ENCODE results near the gene MRPL44. TPM values are rescaled to one million over a fixed set of nuclear protein-coding genes. Genes with fewer than 3 reads are reported as not detected.
"Not testable (repeated sequence)": the region's sequence is repeated elsewhere in the genome, so short reads cannot be mapped to it uniquely, and the experiment has no call there.

MRPL44 gene
- polyA plus RNA-seq, 4 donors: 23.7 to 37.1 (median 35.6) TPM

DNA sequence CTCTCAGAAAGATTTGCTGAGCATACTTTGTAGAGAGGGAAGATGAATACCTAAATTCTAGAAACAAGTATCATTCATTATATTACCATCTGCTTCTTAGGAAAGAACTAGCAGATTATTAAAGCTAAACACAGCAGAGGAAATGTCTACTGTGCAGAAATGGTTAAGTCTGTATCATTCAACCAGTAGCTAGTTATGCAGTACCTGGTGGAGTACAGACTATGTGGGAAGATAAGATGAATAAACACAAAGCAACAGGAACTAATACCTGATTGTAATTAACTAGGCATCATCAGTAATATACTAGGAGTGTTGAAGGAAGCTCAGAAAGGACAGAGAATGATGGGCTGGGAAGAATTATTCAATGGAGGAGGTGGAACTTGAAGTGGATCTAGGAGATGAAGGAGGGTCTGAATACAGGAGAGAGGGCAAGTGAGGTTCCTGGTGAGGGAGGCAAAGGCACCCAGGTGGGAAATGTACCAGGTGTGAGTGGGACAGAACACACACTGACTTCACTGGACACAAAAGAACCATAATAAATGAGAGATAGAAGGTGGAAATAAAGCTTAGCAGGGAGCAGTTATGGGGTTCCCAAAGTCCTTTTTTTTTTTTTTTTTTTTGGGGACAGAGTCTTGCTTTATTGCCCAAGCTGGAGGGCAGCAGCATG lies 21.7 kb upstream of the MRPL44 start:
- no peak for DNase-seq (ENCODE audit: low read depth in 4 of 4, low spot score in 3 of 4)

DNA sequence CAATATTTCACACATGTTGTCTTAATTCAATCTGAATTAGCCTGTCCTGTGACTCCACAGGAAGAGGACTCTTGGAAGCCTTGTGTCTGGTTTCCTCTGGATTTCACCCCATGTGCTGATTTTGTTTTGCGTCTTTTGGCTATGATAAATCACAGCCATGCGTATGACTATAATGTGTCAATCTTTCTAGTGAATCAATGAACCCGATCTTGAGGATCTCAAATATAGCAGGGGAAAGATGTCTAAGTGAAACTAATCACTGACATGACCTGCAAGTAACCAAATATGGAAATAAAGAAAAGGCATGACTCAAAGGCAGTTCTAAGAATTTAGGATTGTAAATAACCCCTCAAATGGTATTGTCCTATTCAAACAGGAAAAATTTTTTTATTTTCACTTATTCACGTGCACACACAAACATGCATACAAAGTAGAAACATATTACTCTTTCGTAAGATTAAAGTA lies 20.4 kb upstream of the MRPL44 start:
- no peak for DNase-seq (ENCODE audit: low read depth in 4 of 4, low spot score in 3 of 4)

DNA sequence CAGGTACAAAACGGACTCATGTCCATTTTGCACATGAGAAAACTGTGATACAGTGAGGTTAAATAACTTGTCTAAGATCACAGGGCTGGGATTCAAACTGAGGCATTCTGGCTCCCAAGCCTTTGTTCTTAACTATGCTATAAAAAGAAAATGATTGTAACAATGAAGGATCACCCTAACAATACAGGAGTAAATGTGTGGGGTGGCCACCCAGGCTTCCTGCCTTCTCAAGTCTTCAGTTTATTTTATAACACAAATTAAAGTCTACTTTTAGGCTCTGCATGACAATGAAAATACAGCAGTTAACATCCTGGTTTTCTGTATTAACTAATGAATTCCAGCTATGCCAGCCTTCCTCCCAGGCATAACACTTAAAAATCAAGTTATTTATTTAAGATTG lies 19.7 kb upstream of the MRPL44 start:
- no peak for DNase-seq (ENCODE audit: low read depth in 4 of 4, low spot score in 3 of 4)

DNA sequence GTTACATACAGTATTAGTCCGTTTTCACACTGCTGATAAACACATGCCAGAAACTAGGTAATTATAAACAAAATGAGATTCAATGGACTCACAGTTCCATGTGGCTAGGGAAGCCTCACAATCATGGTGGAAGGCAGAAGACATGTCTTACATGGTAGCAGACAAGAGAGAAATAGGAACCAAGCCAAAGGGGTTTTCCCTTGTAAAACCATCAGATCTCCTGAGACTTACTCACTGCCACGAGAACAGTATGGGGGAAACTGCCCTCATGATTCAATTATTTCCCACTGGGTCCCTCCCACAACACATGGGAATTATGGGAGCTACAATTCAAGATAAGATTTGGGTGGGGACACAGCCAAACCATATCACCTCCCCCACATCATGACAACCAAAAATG lies 17.8 kb upstream of the MRPL44 start:
- DNase-seq (ENCODE audit: low read depth in 4 of 4, low spot score in 3 of 4): not testable (repeated sequence)

DNA sequence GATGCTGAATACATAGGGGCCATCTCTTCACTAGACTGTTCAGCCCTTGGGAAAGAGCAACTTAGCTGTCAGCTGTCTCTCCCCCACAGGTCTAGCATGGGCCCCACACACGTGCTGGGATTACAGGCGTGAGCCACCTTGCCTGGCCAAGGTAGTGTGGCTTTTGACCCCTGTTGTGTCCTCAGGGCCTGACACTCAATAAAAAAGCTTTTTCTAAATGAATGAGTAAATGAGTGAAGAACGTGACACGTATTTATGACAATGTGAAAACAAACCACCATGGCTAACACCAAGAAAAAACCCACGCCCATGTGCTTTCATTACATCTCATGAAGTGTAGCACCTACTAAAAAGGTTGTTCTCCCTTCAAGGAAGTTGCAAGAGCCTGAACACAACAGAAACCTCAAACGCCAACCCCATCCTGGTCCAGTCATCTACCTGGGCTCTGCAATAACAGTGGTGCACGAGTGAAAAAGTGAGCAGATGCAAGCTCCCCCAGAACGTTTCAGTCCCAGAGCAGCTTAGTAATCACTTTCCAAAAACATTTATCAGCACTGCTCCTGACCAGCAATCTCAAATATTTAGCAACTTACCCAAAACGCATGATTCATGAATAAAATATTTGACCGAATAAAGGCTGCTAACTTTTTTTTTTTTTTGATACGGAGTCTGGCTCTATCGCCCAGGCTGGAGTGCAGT lies 15.5 kb upstream of the MRPL44 start:
- DNase-seq (ENCODE audit: low read depth in 4 of 4, low spot score in 3 of 4): no peak

DNA sequence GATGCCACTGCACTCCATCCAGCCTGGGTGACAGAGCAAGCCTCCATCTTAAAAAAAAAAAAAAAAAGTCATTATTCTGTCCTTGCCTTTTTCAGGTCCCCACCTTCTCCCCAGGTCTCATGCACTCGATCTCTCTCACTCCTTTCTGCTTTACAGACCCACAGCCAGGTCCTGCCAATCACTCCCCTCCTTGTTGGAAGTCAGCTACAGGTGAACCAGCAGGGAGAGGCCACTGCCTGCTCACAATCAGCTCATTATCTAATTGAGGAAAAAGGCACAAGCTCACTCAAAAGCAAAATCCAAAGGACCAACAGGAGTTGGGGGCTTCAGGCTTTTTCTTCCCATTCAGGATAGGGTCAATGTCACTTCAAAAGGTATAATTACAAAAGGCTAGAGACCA lies 14.1 kb upstream of the MRPL44 start:
- DNase-seq (ENCODE audit: low read depth in 4 of 4, low spot score in 3 of 4): no peak

DNA sequence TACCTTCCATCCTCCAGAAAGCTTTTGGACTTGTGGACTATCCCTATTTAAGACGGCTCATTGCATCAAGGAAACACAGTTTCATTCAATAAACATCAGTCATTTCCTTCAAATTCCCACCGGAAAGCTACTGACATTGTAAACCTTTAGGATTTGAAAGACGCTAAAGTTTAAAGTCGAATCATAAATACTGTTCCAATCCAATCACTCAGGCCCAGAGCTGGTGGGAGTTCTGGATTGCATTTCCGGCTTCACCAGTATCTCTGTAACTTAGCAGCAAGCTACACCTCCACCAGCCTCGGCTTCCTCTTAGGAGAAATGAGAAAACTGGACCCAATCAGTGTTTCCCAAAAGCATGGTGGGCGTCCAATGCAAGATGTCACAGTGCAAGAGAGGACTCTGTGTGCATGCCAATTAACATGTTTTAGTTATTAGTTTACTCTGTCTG lies 13.7 kb upstream of the MRPL44 start:
- no peak for DNase-seq (ENCODE audit: low read depth in 4 of 4, low spot score in 3 of 4)

DNA sequence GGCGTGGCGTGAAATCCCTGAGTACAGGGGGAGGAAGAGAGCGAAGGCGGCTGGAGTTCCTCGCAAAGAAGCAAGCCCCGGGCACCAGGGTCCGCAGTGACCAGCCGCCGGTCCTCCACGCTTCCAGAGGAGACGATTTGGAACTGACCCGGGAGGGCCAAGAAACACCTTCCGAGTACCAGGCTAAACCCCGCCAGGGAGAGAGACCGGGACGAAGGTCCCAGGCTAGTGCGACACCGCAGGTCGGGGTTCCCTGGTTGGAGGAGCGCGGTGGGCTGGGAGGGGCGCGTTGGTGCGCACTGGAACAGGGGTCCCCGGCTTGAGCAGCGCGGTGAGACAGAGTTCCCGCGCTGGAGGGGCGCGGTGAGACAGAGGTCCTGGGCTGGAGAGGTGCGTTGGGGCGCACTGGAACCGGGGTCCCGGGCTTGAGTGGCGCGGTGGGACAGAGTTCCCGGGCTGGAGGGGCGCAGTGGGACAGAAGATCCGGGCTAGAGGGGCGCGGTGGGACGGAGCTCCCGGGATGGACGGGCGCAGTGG lies 13.0 kb upstream of the MRPL44 start:
- DNase-seq (ENCODE audit: low read depth in 4 of 4, low spot score in 3 of 4): no peak

DNA sequence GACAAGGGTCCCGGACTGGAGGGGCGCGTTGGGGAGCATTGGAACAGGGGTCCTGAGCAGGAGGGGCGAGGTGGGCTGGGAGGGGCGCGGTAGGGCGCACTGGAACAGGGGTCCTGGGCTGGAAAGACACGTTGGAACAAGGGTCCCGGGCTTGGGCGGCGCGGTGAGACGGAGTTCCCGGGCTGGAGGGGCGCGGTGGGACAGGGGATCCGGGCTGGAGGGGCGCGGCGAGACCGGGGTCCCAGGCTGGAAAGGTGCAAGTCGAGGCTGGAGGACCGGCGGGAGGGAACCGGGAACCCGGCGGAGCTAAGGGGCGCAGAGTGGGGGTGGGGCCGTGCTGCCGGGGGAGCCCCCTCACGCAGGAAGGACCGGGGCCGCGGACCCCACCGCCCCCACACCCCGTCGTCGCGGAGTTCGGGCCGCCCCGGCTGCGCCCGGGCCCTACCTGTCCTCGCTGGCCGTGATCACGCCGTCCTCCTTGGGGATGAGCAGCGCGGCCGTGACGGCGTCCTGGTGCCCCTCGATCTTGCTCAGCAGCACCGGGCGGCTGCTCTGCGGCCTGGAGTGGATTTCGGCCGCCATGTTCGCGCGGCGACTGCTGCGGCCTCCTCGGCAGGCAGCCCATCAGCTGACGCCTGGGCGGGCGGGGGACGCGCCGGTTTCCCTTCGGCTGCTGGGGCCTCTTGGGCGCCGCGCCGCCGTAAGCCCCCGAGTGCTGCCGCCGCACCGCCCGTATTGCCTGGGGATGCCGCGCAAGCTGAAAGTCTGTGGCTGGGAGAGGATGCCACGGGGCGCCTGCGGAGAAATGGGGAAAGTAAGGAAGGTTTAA lies 12.3 kb upstream of the MRPL44 start, which contains the start of gene WDFY1:
Gene WDFY1, minus strand, starts transcription at position 633 of the 829 bp plus-strand sequence. Its CDS starts 51 bp downstream, at position 582.
- DNase-seq (ENCODE audit: low read depth in 4 of 4, low spot score in 3 of 4): peak in 3 of 4 donors; percentile 78 to 81 (median 78)

DNA sequence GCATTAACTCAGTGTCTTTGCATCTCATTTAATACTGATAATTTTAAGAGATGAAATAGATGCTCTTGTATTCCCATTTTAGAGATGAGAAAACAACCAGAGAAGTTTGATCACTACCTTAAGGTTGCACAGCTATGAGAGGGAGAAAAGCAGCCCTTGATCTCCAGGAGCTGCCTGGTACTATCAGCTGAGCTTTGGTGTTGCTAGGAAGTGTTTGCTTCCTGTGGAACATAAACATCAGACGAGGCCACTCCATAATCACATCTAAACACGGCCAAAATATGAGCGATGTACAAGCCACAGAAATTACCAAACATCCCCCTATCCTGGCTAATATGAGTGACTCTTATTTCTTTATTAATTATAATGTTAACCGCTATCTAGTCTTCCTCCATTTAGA lies 11.5 kb upstream of the MRPL44 start:
- no peak for DNase-seq (ENCODE audit: low read depth in 4 of 4, low spot score in 3 of 4)

DNA sequence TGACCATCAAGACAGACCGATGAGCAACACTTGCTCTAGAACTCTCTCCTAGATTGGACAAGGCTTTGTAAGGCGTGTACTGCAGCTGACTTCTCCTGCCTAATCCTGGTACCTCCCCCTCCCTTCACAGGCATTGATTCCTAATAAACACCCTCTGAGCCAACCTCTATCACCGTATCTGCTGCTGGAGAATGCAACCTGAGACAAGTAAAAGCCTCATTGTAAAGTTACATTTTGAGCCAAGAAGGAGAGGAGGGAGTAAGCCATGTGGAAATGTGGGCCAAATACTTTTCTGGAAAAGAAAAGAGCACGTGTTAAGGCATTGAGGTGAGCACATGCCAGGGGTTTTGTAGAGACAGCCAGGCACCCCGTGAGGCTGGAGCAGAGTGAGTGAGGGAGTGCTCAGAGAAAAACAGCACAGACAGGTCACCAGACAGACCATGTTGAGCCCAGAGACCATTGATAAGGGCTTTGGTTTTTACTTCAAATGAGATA lies 9.5 kb upstream of the MRPL44 start:
- DNase-seq (ENCODE audit: low read depth in 4 of 4, low spot score in 3 of 4): no peak

DNA sequence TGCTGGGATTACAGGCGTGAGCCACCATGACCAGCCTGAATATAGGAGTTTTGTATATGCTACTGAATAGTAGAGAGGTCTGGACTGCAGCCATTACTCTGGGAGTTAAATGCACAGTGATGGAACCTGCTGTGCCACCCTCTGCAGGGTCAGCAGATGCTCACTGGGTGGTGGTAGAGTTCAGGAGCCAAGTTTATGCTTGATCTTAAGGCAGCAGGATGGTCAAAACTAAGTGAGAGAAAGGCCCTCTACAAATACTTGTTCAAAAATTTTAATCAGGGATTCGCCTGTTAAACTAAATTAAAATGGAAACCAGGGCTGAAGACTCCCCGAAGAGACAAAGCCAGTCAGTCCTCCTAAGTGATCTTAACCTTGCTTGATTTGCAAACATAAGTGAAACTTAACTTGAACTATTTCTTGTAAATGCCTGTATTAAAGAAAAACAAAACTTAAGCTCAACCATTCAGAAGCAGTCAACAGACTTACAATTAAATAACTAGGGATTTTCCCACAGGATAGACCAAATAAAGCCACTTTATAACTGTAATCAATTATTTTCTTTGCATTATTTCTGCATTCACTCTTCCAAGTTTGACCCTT lies 7.9 kb upstream of the MRPL44 start:
- DNase-seq (ENCODE audit: low read depth in 4 of 4, low spot score in 3 of 4): no peak

DNA sequence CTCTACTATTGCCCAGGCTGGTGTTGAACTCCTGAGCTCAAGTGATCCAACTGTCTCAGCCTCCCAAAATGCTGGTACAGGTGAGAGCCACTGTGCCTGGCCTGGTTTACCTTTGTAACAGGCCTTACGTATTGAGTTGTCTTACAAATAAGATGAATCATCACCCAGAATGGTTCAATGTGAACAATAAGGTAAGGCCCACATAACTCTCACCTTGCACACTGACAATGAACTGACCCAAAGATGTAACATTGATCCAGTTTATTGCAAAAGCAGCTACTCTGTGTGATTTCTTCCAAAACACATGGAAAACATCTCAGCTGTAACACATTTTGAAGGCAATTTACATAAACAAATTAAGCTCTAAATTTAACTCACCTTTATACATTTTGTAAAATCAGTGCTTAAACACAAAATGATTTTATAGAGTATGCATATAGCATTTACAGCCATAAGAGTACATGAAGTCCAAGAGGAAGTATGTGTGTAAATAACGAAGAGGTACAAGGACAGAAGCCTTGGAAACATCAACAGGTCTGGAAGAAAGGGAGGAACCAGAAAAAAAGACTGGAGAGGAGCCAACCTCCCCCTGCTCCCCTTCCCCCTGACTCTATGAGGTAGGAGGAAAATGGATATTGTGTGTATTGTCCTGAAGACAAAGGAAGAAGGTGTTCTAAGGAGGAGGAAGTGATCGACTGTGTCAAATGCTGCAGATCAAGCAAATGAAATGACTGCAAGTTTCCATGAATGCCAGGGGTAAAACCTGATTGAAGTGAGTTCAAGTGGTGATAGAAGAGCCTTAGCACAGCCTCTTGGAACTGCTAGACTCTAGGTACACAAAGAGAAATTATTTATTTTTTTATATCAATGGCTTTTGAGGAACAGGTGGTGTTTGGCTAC lies 6.6 kb upstream of the MRPL44 start:
- DNase-seq (ENCODE audit: low read depth in 4 of 4, low spot score in 3 of 4): no peak

DNA sequence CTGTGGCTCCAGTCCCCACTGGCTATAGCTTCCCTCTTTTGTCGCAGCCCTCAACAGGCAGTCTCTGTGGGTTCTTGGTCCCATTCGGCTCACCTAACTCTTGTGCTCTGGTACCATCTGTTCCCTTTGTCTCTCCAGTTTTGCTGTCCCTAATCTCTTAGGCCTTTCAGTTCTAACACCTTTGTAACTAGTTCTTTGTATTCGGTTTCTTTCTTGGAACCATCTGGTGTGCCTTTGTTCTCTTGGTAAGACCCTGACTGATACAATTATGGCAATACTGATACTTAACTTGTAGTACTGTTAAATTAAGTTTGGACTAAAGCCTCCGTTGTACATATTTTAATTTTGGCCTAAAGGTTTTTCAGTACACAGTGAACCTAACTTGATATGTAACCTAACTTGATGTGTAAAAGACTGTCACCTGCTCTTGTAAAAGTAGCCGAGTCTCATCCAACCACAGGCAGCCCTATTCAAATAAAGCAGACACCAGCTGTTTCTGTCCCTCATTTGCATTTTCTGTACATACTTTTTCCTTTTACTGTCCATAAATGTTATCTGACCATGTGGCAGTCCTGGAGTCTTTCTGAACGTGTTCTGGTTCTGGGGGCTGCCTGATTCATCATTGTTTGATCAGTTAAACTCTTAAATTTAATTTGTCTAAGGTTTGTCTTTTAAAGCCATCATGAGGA lies 4.8 kb upstream of the MRPL44 start:
- DNase-seq (ENCODE audit: low read depth in 4 of 4, low spot score in 3 of 4): no peak

DNA sequence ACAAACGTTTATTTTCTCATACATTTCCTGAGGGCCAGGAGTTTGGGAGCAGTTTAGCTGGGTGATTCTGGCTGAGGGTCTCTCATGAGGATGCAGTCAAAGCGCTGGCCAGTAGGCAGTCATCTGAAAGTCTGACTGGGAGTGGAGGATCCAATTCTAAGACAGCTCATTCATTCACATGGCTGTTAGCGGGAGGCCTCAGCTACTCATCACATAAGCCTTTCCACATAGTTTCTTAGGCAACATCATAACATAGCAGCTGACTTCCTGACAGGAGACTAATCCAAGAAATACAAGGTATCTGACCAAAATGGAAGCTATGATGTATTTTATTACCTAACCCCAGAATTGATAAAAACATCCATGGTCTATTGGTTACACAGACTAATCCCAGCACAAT lies 2.9 kb upstream of the MRPL44 start:
- no peak for DNase-seq (ENCODE audit: low read depth in 4 of 4, low spot score in 3 of 4)

DNA sequence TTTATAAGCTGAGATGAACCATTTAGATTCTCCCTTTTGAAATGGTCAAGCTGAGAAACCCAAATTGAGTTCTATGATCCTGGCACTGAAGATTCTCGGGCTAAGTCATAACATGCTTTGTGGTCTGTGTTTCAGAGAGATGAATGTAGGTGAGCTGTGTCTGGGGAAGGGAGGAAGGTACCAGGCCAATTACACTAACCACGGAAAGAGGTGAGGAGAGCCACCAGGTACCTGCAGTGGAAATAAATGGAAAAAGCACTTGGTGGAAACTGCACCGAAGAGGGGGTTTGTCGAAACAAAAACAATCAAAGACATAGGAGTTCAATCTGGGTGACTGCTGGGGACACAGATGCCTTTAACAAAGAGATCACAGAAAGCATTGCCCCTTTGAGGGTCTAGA lies 963 bp upstream of the MRPL44 start:
- DNase-seq (ENCODE audit: low read depth in 4 of 4, low spot score in 3 of 4): no peak

DNA sequence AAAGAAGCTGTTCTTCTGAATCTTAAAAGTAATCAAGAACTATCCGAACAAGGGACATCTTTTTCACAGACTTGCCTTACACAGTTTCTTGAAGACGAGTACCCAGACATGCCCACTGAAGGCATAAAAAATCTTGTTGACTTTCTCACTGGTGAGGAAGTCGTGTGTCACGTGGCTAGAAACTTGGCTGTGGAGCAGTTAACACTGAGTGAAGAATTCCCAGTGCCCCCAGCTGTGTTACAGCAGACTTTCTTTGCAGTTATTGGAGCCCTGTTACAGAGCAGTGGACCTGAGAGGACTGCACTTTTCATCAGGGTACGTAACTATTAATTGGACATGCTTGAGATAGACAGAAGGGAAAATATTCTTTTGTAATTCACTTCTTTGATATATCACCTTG lies 2.4 kb downstream of the MRPL44 start:
- no peak for DNase-seq (ENCODE audit: low read depth in 4 of 4, low spot score in 3 of 4)

DNA sequence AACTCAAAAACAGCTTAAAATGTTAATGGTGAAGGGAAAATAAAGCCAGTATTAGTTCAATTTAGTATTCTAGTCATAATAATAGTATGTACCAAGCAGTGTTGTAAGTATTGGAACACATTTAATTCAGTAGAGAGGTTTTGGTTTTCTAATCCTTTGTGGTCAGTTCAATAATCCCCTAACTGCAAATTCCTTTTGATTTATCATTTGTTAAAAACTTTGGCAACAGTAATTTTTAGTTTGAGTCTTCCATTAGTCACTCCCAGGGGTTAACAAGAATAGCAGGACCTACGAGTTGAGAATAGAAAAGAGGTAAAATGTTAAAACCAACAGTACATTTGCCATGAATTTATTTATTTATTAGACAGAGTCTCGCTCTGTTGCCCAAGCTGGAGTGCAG lies 10.7 kb downstream of the MRPL44 start:
- no peak for DNase-seq (ENCODE audit: low read depth in 4 of 4, low spot score in 3 of 4)

DNA sequence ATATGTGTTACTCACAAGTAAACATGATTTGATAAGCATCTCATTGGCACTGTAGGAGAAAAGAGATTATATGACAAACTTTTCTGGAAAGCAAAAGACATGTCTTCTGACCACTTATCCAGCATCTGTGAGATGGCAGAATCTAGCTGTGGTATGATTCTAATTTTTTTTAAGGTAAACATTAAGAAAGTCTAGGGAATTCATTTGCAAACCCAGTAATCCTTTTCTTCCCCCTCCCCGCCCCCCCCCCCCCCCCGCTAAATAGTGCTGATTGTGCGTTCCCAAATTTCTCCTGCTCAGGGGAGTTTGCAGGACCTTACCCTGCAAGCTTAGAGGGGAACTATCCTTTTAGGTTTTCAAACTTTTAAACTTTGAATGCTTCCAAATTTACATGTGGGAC lies 12.1 kb downstream of the MRPL44 start:
- DNase-seq (ENCODE audit: low read depth in 4 of 4, low spot score in 3 of 4): no peak

All from left renal pelvis (tissue), 4 donors.